ENCODE measurements around the gene FANK1. TPM values are rescaled to one million over a fixed set of nuclear protein-coding genes. Genes with fewer than 3 reads are reported as not detected.
A peak's percentile ranks its signal among the peaks of the same experiment; 100 is the strongest.

The FANK1 gene
- polyA plus RNA-seq, 2 of the 4 experiments (the other 2 are of a cell fraction), result 4.1 to 5.3 TPM

GRCh38 chr10:125951290-125951689 is 54.9 kb downstream of the FANK1 start:
- 26% methylated on average over 1 of the region's 1 CpG for WGBS (ENCODE audit: missing lambda C conversion rate)

DNA sequence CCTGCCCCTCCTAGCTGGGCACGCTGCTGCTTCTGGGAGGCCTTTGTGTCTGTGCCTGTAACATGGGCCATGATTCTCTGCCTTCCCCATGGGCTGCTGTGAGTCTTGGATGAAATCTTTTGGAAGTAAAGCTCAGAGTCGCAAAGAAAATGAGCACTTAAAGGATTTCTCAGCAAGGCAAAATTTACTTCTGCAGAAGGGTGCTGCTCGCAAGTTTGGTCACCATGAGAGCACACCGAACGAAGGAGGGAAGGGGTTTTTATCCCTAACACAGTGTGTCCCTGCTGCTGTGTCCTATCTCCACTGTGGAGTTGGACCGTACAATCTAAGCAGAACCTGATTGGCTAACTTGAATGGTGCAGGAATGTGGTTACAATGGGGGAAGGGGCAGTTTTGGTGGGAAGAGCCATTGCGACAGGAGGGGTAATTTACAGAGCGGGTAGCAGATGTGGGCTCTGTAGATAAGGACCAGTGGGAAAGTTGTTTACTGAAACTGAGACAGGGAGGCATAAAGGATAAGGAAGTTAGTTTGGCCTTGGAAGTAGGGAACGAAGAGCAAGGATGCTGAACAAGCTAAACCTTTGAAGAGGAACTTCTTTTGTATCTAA is 57.5 kb downstream of the FANK1 start:
- no peak overlapping the region for H3K4me2 ChIP-seq
- H3K4me1 ChIP-seq, result no peaks in the 10 kb centered on the region
- no peak overlapping the region for H3K4me3 ChIP-seq
- DNase-seq (ENCODE audit: low read depth in 1 of 2, low spot score in 1 of 2) (peak in 1 of 2 experiments; percentile 14), ATAC-seq (no peak), FAIRE-seq (no peak)
- CTCF ChIA-PET, result interaction anchor here (1.9 kb wide), 1 partner anchor 20 kb away, joined by 6 read pairs; no protein-coding TSS in a partner anchor
- H3K27ac ChIP-seq, result no peak overlapping the region
- 61% methylated on average over 9 of the region's 9 CpGs for WGBS (ENCODE audit: missing lambda C conversion rate)
- POLR2A ChIA-PET, result no interaction called here
- H3K9me3 ChIP-seq, result peaks cover 32% of the 10 kb centered on the region
- TF ChIP-seq MYC (IDR thresholded peaks at IDR 0.05; ENCODE audit: borderline replicate concordance, low read length), result no peak
- TF ChIP-seq, protein P1, sequence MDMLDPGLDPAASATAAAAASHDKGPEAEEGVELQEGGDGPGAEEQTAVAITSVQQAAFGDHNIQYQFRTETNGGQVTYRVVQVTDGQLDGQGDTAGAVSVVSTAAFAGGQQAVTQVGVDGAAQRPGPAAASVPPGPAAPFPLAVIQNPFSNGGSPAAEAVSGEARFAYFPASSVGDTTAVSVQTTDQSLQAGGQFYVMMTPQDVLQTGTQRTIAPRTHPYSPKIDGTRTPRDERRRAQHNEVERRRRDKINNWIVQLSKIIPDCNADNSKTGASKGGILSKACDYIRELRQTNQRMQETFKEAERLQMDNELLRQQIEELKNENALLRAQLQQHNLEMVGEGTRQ (IDR thresholded peaks at IDR 0.05), result no peak
- no peak for TF ChIP-seq JUN (IDR thresholded peaks at IDR 0.05)
- no peak for TF ChIP-seq TFCP2L1 (CRISPR knock-in tag; IDR thresholded peaks at IDR 0.05)
- TF ChIP-seq ZC3H11A (IDR thresholded peaks at IDR 0.05), result no peak
- TF ChIP-seq, protein P2, sequence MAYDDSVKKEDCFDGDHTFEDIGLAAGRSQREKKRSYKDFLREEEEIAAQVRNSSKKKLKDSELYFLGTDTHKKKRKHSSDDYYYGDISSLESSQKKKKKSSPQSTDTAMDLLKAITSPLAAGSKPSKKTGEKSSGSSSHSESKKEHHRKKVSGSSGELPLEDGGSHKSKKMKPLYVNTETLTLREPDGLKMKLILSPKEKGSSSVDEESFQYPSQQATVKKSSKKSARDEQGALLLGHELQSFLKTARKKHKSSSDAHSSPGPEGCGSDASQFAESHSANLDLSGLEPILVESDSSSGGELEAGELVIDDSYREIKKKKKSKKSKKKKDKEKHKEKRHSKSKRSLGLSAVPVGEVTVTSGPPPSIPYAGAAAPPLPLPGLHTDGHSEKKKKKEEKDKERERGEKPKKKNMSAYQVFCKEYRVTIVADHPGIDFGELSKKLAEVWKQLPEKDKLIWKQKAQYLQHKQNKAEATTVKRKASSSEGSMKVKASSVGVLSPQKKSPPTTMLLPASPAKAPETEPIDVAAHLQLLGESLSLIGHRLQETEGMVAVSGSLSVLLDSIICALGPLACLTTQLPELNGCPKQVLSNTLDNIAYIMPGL (CRISPR knock-in tag; IDR thresholded peaks at IDR 0.05; ENCODE audit: borderline replicate concordance), result no peak
- no peak for TF ChIP-seq CHD2 (IDR thresholded peaks at IDR 0.05; ENCODE audit: low read length, partially characterized antibody)
- TF ChIP-seq REST (IDR thresholded peaks at IDR 0.05), result no peak

More at GRCh38 chr10:125951290-125951689, 54.9 kb downstream of the FANK1 start:
- Histone ChIP-seq H3K4me2 (no peak overlapping the region), H3K9me3 (peaks cover 32% of the 10 kb centered on the region), H3K4me1 (no peaks in the 10 kb centered on the region), H3K4me3 (no peak overlapping the region), H3K27ac (no peak overlapping the region)
- CTCF ChIA-PET, result no interaction called here
- POLR2A ChIA-PET, result no interaction called here
- TF ChIP-seq NPAS2 (CRISPR knock-in tag; IDR thresholded peaks at IDR 0.05; ENCODE audit: borderline replicate concordance) (no peak), SREBF2 (IDR thresholded peaks at IDR 0.05) (no peak), CEBPB (IDR thresholded peaks at IDR 0.05) (no peak), RCOR1 (IDR thresholded peaks at IDR 0.05; ENCODE audit: low read depth, low read length) (no peak), TFCP2L1 (CRISPR knock-in tag; IDR thresholded peaks at IDR 0.05) (no peak), REST (IDR thresholded peaks at IDR 0.05) (no peak), CBX2 (IDR thresholded peaks at IDR 0.05; ENCODE audit: borderline replicate concordance, low read depth) (no peak), HOXA7 (CRISPR knock-in tag; IDR thresholded peaks at IDR 0.05) (no peak), MYC (IDR thresholded peaks at IDR 0.05; ENCODE audit: borderline replicate concordance, low read length) (no peak), ZSCAN20 (CRISPR knock-in tag; IDR thresholded peaks at IDR 0.05) (no peak)
- TF ChIP-seq, protein P3, sequence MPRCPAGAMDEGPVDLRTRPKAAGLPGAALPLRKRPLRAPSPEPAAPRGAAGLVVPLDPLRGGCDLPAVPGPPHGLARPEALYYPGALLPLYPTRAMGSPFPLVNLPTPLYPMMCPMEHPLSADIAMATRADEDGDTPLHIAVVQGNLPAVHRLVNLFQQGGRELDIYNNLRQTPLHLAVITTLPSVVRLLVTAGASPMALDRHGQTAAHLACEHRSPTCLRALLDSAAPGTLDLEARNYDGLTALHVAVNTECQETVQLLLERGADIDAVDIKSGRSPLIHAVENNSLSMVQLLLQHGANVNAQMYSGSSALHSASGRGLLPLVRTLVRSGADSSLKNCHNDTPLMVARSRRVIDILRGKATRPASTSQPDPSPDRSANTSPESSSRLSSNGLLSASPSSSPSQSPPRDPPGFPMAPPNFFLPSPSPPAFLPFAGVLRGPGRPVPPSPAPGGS (IDR thresholded peaks at IDR 0.05), result no peak
- TF ChIP-seq, protein P4, sequence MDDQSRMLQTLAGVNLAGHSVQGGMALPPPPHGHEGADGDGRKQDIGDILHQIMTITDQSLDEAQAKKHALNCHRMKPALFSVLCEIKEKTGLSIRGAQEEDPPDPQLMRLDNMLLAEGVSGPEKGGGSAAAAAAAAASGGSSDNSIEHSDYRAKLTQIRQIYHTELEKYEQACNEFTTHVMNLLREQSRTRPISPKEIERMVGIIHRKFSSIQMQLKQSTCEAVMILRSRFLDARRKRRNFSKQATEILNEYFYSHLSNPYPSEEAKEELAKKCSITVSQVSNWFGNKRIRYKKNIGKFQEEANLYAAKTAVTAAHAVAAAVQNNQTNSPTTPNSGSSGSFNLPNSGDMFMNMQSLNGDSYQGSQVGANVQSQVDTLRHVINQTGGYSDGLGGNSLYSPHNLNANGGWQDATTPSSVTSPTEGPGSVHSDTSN (IDR thresholded peaks at IDR 0.05), result no peak
- TF ChIP-seq, protein P5, sequence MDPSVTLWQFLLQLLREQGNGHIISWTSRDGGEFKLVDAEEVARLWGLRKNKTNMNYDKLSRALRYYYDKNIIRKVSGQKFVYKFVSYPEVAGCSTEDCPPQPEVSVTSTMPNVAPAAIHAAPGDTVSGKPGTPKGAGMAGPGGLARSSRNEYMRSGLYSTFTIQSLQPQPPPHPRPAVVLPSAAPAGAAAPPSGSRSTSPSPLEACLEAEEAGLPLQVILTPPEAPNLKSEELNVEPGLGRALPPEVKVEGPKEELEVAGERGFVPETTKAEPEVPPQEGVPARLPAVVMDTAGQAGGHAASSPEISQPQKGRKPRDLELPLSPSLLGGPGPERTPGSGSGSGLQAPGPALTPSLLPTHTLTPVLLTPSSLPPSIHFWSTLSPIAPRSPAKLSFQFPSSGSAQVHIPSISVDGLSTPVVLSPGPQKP (IDR thresholded peaks at IDR 0.05; ENCODE audit: low read depth, low read length), result no peak
- DNase-seq (ENCODE audit: low read depth in 1 of 2, low spot score in 1 of 2) (no peak), FAIRE-seq (no peak), ATAC-seq (no peak)
